Nephron progenitor cell (in vitro differentiated cells): Measurements from ENCODE around the gene SYNGR4.
A peak's percentile ranks its signal among the peaks of the same experiment; 100 is the strongest.

ENCODE experiments used
- DNase-seq: peaks from one replicate; pipeline ENCODE4 v3.0.0; 2021
- H3K27ac Mint-ChIP-seq: 2 replicates; pipeline ENCODE4 v1.8.0; 2021; ENCODE audit warnings: mild to moderate bottlenecking, moderate library complexity, mixed read lengths
- H3K27me3 Mint-ChIP-seq: 2 replicates; pipeline ENCODE4 v1.8.0; 2021; ENCODE audit warnings: mild to moderate bottlenecking, low read depth, mixed read lengths; ENCODE audit not compliant: poor library complexity
- H3K36me3 Mint-ChIP-seq: 2 replicates; pipeline ENCODE4 v1.8.0; 2021; ENCODE audit warnings: low read depth, mixed read lengths
- H3K4me1 Mint-ChIP-seq: 2 replicates; pipeline ENCODE4 v1.8.0; 2021; ENCODE audit warnings: mixed read lengths
- H3K4me3 Mint-ChIP-seq: 2 replicates; pipeline ENCODE4 v1.8.0; 2021; ENCODE audit warnings: mild to moderate bottlenecking, moderate library complexity, mixed read lengths
- H3K9me3 Mint-ChIP-seq: 2 replicates; pipeline ENCODE4 v1.8.0; 2021; ENCODE audit warnings: mild to moderate bottlenecking, moderate library complexity, mixed read lengths
- TF ChIP-seq, protein P1 (sequence below): fragments of 200-600 bp; sonication (generic); IDR thresholded peaks from 2 replicates; pipeline ENCODE4 v1.5.0; 2021; ENCODE audit warnings: antibody characterized with exemption

SYNGR4 gene

DNA sequence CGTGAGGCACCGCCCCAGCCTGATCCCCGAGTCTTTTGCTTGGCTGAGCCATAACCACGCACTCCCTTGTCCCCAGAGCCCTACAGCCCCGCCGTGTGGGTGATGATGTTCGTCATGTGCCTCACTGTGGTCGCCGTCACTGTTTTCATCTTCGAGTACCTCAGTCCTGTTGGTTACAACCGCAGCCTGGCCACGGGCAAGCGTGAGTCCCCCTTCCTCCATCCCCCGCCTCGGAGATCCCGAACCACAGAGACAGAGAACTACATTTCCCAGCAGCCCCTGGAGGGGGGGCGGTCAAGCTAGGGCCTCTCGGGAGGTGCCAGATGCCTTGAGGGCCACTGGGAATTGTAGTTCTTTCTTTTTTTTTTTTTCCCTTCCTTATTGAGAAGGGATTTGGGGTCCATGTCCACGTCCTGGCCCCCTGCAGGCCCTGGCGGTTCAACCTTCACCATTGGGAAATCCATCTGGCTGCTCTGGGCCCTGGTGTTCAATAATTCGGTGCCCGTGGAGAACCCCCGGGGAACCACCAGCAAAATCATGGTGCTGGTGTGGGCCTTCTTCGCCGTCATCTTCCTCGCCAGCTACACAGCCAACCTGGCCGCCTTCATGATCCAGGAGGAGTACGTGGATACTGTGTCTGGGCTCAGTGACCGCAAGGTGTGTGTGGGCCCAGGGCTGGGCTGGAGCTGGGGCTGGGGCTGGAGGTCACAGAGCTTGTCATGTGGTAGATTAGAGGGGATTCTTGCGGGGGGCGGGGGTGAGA lies 55.2 kb downstream of the SYNGR4 start:
- TF ChIP-seq, protein P1, sequence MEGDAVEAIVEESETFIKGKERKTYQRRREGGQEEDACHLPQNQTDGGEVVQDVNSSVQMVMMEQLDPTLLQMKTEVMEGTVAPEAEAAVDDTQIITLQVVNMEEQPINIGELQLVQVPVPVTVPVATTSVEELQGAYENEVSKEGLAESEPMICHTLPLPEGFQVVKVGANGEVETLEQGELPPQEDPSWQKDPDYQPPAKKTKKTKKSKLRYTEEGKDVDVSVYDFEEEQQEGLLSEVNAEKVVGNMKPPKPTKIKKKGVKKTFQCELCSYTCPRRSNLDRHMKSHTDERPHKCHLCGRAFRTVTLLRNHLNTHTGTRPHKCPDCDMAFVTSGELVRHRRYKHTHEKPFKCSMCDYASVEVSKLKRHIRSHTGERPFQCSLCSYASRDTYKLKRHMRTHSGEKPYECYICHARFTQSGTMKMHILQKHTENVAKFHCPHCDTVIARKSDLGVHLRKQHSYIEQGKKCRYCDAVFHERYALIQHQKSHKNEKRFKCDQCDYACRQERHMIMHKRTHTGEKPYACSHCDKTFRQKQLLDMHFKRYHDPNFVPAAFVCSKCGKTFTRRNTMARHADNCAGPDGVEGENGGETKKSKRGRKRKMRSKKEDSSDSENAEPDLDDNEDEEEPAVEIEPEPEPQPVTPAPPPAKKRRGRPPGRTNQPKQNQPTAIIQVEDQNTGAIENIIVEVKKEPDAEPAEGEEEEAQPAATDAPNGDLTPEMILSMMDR = no peak
- H3K4me3 Mint-ChIP-seq = peak overlapping the region; percentile 68
- peaks cover 27% of the 10 kb centered on the region for H3K4me1 Mint-ChIP-seq
- H3K27ac Mint-ChIP-seq = peak overlapping the region; percentile 96
- DNase-seq = peak; percentile 77
- no peaks in the 10 kb centered on the region for H3K9me3 Mint-ChIP-seq
- H3K36me3 Mint-ChIP-seq = peaks cover 11% of the 10 kb centered on the region
- H3K27me3 Mint-ChIP-seq = no peaks in the 10 kb centered on the region

DNA sequence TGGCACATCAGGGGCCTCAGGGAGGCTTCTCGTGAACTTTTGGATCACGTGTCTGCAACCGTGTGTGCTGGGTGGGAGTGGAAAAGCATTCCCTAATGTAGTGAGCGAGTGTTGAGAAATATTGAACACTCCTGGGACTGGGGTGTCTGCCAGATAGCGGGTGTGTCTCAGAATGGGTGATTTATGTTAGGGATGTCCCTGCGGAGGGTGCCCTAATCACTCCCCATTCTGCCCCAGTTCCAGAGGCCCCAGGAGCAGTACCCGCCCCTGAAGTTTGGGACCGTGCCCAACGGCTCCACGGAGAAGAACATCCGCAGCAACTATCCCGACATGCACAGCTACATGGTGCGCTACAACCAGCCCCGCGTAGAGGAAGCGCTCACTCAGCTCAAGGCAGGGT lies 57.4 kb downstream of the SYNGR4 start:
- H3K4me1 Mint-ChIP-seq = peaks cover 35% of the 10 kb centered on the region
- peaks cover 14% of the 10 kb centered on the region for H3K36me3 Mint-ChIP-seq
- H3K9me3 Mint-ChIP-seq = no peaks in the 10 kb centered on the region
- no peak overlapping the region for H3K4me3 Mint-ChIP-seq
- no peak for DNase-seq
- no peak overlapping the region for H3K27ac Mint-ChIP-seq
- TF ChIP-seq, protein P1 = no peak
- H3K27me3 Mint-ChIP-seq = no peaks in the 10 kb centered on the region

DNA sequence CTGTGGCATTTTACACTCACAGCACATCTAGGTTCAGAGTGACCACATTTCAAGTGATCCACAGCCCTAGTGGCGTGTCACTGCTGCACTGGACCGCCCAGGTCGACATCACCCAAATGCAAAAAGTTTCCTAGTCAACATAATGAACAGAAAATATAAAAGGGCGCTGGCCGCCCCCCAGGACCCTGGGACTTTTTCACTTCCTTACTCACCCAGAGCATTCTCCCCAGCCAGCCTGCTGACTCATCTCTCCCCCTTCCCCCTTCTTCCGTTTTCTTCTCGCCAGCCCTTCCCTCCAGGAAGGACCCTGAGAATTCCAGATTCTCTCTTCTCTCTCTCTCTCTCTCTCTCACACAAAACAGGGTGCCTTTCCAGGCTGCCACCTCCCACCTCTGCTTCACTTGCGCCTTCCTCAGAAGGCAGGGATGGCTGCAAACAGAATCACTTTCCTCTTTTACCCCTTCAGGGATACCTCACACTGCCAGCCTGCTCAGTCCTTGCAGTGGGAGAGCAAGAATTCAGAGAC lies 60.6 kb downstream of the SYNGR4 start:
- peaks cover 3% of the 10 kb centered on the region for H3K27me3 Mint-ChIP-seq
- H3K27ac Mint-ChIP-seq = peak overlapping the region; percentile 89
- peaks cover 8% of the 10 kb centered on the region for H3K4me1 Mint-ChIP-seq
- no peaks in the 10 kb centered on the region for H3K9me3 Mint-ChIP-seq
- H3K4me3 Mint-ChIP-seq = peak overlapping the region; percentile 23
- TF ChIP-seq, protein P1 = no peak
- peaks cover 17% of the 10 kb centered on the region for H3K36me3 Mint-ChIP-seq
- no peak for DNase-seq
